ENCODE results near the gene HPSE2.

Gene HPSE2

DNA sequence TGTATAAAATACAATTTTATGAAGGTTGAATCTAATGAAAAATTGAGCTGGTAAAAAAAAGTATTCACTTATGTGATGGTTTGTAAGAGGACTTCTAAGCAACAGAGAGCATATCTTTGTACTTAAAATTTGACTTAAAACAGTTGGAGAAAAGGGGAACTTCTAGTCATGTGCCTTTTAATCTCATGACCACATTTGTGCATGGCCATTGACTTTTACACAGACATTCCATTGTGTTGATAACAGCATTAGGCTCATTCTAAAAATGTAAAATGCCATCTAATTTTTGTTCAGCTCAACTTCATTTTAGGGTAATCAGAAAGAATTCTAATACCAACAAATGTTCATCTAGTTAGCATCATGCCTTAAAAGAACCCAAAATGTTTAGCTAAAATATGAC lies 119.9 kb downstream of the HPSE2 start:
- no peak overlapping the region for H3K27ac ChIP-seq
- no peak for TF ChIP-seq ZFX (IDR thresholded peaks at IDR 0.05)
- TF ChIP-seq, protein P1, sequence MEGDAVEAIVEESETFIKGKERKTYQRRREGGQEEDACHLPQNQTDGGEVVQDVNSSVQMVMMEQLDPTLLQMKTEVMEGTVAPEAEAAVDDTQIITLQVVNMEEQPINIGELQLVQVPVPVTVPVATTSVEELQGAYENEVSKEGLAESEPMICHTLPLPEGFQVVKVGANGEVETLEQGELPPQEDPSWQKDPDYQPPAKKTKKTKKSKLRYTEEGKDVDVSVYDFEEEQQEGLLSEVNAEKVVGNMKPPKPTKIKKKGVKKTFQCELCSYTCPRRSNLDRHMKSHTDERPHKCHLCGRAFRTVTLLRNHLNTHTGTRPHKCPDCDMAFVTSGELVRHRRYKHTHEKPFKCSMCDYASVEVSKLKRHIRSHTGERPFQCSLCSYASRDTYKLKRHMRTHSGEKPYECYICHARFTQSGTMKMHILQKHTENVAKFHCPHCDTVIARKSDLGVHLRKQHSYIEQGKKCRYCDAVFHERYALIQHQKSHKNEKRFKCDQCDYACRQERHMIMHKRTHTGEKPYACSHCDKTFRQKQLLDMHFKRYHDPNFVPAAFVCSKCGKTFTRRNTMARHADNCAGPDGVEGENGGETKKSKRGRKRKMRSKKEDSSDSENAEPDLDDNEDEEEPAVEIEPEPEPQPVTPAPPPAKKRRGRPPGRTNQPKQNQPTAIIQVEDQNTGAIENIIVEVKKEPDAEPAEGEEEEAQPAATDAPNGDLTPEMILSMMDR (conservative IDR thresholded peaks at IDR 0.05) = no peak

DNA sequence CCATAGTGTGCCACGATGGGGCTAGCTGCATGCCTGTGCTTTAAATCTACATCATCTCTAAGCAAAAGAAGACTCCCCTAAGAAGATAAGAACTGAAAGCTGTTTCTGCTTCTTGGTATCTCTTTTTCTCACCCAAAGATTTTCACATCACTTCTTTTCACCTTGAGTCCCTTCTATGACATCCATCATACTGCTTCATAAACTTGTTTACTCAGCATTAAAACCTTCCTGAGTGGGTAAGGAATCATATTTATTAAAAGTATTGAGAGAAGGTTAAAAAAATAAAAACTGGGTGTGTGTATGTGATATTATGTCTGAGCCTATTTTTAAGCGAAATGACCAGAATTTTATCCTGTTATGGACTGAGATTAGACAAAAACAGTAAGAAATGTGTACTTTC lies 150.3 kb downstream of the HPSE2 start:
- H3K27ac ChIP-seq = no peak overlapping the region
- no peak for TF ChIP-seq ZFX (IDR thresholded peaks at IDR 0.05)
- TF ChIP-seq, protein P1 (conservative IDR thresholded peaks at IDR 0.05) = no peak

GRCh38 chr10:99084161-99084560 lies 151.5 kb downstream of the HPSE2 start:
- no peak for TF ChIP-seq ZFX (IDR thresholded peaks at IDR 0.05)
- TF ChIP-seq, protein P1 (conservative IDR thresholded peaks at IDR 0.05) = no peak
- no peak overlapping the region for H3K27ac ChIP-seq

GRCh38 chr10:99080275-99080945 lies 155.2 kb downstream of the HPSE2 start:
- no peak overlapping the region for H3K27ac ChIP-seq
- no peak for TF ChIP-seq ZFX (IDR thresholded peaks at IDR 0.05)
- TF ChIP-seq, protein P1 (conservative IDR thresholded peaks at IDR 0.05) = no peak

- H3K27ac ChIP-seq = no peak overlapping the region
- TF ChIP-seq ZFX (IDR thresholded peaks at IDR 0.05) = no peak
- TF ChIP-seq, protein P1 (conservative IDR thresholded peaks at IDR 0.05) = no peak
Observed at GRCh38 chr10:99062591-99062990, 173.1 kb downstream of the HPSE2 start.

DNA sequence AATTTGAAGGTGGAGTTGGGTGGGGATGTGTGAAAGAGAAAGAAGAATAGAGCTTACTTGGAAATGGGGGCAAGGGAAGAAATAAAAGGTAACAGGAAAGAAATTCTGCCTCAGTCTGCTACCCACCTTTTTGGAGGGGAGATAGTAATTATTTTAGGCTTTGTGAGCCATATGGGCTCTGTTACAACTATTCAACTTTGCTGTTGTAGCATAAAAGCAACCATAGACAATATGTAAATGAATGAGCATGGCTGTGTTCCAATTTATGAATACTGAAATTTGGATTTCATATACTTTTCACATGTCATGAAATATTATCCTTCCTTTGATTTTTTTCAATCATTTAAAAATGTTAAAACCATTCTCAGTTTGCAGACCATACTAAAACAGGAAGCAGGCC lies 176.9 kb downstream of the HPSE2 start:
- H3K27ac ChIP-seq = no peak overlapping the region
- TF ChIP-seq ZFX (IDR thresholded peaks at IDR 0.05) = no peak
- TF ChIP-seq, protein P1 (conservative IDR thresholded peaks at IDR 0.05) = no peak

DNA sequence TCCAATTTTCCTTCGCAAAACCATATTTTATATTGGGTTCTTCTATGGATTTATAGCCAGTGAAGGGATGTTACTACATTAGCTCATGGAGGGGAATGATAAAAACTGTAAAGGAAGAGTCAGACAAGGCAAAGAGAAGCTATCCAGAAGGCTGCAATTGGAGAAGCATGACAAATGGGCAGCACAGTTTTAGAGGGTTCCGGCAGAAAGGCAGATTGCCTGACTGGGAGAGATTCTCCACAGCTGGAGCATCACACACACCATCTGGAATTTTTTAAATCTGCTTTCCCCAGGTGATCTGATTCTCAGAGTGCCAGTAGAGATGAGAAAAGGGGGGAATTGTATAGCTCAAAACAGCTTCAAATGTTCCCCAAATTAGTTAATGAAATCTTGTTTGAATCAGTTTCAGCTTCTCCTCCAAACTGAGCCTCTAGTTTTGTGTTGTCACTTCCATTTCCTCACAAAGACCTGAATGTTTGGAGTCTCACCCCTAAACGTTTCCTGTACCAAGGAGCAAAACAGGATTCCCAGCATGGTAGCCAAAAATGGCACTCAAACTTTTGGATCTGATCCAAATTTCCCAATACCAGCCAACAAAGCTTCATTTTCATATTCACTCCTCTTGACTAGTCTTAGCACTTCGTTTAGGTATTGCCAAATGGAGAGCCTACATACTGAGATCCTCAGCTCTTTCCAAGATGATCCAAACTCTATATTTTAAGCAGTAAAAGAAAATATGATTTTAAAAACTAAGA lies 177.5 kb downstream of the HPSE2 start:
- TF ChIP-seq, protein P1 (conservative IDR thresholded peaks at IDR 0.05) = no peak
- no peak for TF ChIP-seq ZFX (IDR thresholded peaks at IDR 0.05)
- no peak overlapping the region for H3K27ac ChIP-seq

All from C4-2B (cell line).